Stimulated activated CD4-positive, alpha-beta T cell treated with anti-CD3 and anti-CD28 coated beads, Interleukin-15, amount 100 ng/mL, for 24 hours (primary cell): Measurements from ENCODE around the gene PVRIG.
A peak's percentile ranks its signal among the peaks of the same experiment; 100 is the strongest.
"Not testable (repeated sequence)": the region's sequence is repeated elsewhere in the genome, so short reads cannot be mapped to it uniquely, and the experiment has no call there.

Experiments used
- DNase-seq: peaks from one replicate; pipeline ENCODE4 v3.0.0-alpha.2; 2020

PVRIG gene

DNA sequence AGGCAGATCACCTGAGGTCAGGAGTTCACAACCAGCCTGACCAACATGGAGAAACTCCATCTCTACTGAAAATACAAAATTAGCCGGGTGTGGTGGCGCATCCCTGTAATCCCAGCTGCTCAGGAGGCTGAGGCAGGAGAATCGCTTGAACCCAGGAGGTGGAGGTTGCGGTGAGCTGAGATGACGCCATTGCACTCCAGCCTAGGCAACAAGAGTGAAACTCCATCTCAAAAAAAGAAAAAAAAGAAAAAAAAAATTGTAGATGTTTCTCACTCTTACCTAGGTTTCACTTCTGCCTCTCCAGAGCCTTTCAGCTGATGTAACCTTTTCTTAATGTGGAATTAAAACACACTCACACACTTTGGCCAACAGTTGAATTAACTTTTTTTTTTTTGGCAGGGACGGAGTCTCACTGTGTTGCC, 23.8 kb upstream of the PVRIG start:
- DNase-seq: not testable (repeated sequence)

DNA sequence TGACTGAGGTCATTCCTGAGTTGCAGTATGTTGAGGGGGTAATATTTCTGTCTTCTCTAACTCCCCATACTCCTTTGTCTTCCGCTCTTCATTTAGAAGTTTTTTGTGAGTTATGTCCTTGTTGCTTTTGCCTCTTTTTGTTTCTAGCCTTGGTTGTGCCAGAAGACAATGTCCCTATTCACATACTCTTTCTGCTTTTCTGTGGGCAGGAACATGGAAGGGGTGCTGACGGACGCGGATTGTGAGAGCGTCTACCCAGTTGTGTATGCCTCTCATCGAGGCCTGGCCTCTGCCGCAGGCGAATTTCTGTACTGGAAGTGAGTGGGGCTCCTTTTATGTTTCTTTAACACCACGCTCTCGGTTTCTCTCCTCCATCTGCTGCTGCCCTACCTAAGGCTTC, 21.5 kb upstream of the PVRIG start:
- DNase-seq: no peak

DNA sequence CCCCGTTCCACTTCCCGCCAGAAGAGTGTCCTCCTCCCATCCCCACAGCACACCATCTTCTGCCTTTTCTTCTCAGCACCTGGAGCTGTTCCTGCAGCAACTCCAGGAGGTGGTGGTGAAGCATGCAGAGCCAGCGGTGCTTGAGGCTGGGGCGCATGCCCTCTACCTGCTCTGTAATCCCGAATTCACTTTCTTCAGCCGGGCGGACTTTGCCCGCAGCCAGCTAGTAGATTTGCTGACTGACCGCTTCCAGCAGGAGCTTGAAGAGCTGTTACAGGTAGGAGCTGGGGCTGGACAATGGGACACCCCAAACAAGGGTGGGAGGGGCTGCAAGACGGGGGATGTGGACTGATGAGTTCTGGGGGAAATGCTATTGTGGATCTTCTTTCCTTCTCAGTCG, 19.1 kb upstream of the PVRIG start:
- no peak for DNase-seq

DNA sequence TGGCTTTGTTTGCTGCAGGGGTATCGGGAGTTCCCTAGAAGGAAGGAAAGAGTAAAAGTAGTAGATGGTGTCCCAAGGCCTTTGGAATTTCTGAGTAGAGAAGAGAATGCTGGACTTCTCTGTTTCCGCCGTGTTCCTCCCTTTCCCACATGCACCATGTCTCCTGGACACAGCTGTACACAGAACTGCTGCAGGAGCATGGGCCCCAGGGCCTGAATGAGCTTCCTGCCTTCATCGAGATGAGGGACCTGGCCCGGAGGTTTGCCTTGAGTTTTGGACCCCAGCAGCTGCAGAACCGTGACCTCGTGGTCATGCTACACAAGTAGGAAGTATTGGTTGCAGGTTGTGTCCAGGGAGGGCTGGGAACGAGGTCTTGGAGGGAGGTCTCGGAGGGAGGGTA, 15.3 kb upstream of the PVRIG start:
- no peak for DNase-seq

DNA sequence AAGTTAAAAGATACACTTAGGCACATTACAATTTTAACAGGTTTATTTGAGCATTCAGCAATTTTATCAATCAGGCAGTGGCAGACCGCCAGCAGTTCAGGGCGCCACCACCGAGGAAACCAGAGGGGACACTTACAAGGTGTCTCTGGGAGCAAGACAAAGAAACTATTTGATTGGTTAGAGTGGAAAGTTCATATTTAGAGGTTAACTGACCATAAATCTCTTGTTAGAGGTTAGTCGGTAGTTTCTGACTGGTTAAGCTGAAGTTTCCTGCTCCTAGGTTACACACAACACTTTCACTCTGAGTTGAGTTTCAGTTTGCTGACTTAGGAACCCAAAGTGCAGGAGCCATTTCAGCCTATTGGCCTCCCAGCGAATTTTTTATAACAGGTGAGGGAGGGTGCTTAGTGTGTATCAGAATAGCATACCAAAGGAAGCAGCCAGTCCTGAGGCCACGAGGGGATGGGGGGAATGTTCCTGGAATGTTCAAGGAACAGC, 10.8 kb upstream of the PVRIG start:
- peak; percentile 72 for DNase-seq

DNA sequence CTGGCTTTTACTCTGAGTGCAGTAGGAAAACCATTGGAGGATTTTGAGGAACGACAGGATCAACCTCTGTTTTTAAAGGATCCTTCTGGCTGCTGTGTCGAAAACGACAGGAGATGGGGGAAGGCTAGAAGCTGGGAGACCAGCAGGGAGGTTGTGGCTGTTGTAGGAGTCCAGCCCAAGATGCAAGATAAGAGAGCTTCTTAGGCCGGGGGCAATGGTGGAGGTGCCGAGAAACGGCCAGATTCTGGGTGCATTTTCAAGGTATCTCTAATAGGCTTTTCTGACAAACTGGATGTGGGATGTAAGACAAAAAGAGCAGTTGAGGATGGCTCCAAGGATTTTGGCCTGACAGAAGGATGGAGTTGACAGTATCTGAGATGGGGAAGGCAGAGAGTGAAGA, 10.3 kb upstream of the PVRIG start:
- DNase-seq: no peak

DNA sequence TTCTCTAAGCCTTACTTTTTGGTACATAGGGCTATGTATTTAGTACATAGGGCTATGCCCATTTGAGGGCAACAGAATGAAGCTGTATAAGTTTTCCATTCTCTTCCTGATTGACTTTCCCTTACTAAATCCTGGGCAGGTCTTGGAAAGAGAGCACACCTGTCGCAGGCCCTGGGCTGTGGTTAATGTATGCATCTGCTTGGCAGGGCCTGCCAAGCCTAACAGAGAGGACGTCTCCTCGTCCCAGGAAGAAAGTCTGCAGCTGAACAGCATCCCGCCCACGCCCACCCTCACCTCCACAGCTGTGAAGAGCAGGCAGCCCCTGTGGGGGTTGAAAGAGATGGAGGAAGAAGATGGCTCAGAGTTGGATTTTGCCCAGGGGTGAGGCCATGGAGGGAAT, 8.9 kb upstream of the PVRIG start:
- no peak for DNase-seq

DNA sequence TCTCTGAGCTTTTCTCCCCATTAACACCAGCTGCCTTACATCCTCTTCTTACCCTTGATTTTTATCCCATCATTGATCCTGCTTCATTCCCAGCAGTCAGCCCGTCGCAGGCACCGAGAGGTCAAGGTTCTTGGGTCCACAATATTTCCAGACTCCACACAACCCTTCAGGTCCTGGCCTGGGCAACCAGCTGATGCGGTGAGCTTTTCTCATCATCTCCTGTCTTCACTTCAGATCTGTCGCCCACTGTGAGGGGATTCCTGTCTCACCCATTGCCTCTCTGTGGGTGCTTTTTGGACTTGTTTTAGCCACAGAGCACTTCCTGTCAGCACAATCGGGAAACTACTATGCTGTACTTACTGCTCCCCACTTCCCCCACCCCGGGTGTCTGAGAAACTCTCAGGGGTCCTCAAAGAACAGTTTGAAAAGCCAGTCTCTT, 8.4 kb upstream of the PVRIG start:
- DNase-seq: peak; percentile 58

DNA sequence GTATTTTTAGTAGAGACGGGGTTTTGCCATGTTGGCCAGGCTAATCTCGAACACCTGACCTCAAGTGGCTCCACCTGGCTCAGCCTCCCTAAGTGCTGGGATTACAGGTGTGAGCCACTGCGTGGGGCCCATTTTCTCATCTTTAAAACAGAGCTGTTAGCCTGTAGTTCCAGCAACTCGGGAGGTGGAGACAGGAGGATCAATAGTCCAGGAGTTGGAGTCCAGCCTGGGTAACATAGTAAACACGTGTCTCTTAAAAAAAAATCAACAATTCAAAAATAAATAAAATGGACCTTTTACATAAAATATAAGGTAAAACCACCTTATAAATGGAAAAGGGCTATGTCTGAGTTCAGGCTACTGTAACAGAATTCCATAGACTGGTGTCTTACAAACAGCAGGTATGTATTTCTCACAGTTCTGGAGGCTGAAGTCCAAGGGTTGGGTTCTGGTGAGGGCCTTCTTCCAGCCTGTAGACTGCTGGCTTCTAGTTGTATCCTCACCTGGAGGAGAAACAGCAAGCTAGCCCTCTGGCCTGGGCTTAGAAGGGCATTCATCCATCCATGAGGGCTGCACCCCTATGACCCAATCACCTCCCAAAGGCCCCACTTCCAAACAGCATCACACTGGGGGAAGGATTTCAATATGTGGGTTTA, 7.0 kb upstream of the PVRIG start:
- no peak for DNase-seq

DNA sequence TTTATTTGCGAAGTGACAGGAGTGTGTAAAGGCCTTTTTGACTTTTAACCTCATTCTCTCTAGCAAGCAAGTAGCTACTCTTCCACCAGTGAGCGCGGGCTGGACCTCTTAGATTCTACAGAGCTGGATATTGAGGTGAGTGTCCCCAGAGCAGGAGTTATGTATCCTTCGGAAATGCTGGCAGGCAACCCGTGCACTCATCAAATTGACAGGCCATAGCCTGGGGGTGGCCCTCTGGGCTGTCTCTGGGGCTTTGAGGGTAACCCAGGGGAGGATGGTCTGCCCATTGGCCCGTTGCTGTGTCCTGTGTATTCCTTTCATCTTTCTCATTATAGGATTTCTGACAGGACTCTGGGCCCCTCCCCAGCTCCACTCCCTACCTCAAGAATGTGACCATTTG, 6.1 kb upstream of the PVRIG start:
- DNase-seq: no peak

DNA sequence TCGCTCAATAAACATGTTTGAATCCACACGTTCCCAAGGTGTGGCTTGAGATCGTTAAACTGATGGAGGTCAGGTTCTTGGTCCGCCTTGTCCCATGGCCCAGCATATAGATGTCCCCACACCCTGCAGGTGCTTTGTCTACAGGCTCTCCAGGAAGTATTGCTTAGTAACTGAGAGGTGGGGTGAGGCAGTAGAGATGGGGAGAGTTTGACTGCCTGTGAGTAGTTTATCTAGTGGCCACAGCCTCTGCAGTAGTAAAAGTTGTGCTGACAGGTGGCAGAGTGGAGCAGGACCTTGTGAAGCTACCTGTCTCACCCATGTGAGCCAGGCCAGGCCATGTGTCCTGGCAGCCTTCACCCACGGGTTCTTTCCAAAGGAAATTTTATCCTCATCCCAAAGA, 5.4 kb upstream of the PVRIG start:
- DNase-seq: not testable (repeated sequence)

DNA sequence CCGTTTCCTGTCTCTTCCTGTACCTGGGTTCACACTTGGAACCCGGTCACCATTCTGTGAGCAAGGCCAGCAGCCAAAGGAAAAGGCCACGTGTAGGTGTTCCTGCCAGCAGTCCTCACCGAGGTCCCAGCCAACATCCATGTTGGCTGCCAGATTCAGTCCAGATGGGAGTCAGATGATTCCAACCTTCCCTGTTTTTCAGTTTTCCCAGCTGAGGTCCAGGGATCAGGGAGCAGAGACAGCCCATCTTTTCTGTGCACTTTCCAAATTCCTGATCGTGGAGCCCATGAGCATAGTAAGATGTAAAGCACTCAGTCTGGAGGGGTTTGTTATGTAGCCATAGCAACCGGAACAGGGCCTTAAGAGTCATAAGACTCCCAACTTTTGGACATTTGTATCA, 3.9 kb upstream of the PVRIG start:
- no peak for DNase-seq

DNA sequence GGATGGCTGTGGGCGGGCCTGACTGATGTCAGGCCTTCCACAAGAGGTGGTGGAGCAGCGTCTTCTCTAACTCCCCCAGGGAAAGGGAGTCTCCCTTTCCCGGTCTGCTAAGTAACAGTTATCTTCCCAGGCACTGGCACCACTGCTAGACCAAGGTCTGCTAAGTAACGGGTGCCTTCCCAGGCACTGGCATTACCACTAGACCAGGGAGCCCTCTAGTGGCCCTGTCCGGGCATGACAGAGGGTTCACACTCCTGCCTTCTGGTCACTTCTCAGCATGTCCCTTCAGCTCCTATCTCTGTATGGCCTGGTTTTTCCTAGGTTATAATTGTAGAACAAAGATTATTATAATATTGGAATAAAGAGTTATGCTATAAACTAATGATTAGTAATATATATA, 1.8 kb upstream of the PVRIG start:
- DNase-seq: peak; percentile 89

DNA sequence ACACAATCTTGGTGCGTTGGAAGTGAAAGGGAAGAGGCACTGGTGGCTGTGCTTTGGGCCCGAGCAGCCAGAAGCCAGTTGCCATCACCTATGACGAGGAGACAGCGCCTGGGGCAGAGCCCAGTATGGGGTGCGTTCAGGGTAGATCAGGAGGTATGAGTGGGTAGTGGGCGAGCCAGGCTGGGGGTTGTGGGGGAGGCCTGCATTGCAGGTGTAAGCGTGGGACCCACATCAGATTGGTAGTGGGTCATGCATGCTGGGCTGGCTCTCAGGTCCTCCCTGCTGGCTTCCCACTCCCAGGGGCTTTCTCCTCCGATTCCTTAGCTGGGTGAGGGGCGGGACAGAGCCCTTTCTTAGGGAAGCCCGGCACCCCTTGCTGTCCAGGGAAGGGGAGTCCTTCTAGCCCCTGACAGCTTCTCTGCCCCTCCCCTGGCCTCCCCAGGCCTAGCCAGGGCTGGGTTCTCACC, 445 bp upstream of the PVRIG start:
- peak; percentile 54 for DNase-seq

DNA sequence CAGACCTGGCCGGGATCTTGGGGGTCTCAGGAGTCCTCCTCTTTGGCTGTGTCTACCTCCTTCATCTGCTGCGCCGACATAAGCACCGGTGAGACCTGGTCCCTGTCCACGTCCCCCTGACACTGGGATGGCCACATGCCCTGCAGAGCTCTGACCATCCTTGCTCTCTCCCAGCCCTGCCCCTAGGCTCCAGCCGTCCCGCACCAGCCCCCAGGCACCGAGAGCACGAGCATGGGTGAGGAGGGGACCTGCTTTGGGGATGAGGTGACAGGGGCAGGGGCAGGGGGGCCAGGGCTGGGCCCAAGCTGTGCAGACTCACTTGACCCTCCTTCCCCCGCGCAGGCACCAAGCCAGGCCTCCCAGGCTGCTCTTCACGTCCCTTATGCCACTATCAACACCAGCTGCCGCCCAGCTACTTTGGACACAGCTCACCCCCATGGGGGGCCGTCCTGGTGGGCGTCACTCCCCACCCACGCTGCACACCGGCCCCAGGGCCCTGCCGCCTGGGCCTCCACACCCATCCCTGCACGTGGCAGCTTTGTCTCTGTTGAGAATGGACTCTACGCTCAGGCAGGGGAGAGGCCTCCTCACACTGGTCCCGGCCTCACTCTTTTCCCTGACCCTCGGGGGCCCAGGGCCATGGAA, 959 bp downstream of the PVRIG start:
- DNase-seq: no peak

DNA sequence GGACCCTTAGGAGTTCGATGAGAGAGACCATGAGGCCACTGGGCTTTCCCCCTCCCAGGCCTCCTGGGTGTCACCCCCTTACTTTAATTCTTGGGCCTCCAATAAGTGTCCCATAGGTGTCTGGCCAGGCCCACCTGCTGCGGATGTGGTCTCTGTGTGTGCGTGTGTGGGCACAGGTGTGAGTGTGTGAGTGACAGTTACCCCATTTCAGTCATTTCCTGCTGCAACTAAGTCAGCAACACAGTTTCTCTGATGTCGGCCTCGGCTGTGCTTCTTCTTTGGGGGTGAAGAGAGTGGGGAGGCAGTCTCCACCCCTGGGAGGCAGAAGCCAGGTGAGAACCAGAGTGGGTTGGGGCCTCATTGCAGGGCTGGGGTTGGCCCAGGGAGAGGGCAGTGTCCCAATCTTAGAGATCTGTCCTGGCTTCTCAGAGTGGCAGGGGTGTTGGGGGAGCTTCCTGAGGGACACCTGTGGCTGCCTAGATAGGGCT, 1.5 kb downstream of the PVRIG start:
- DNase-seq: peak; percentile 88

DNA sequence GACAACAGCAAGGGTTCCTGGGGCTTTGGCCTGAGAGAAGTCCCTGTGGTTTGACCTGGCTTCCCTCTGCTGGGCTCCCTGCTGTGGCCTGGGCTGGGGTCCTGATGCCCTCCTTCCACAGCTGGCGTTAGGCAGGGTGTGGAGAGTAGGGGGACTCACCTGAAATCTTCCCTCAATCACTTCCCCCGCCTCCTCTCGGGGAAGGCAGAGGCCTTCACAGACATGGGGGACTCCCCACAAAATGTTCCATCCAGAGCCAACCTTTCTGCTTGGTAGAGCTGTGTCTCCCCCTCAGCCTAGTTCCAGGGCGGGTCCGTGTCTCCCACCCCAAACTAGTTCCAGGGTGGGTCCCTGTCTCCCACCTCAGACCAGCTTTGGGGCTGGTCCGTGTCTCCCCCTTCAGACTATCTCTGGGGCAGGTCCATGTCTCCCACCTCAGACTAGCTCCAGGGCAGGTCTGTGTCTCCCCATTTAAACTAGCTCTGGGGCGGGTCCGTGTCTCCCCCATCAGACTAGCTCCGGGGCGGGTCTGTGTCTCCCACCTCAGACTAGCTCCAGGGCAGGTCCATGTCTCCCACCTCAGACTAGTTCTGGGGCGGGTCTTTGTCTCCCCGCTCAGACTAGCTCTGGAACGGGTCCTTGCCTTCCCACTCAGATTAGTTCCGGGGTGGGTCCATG, 2.2 kb downstream of the PVRIG start:
- DNase-seq: peak; percentile 42

DNA sequence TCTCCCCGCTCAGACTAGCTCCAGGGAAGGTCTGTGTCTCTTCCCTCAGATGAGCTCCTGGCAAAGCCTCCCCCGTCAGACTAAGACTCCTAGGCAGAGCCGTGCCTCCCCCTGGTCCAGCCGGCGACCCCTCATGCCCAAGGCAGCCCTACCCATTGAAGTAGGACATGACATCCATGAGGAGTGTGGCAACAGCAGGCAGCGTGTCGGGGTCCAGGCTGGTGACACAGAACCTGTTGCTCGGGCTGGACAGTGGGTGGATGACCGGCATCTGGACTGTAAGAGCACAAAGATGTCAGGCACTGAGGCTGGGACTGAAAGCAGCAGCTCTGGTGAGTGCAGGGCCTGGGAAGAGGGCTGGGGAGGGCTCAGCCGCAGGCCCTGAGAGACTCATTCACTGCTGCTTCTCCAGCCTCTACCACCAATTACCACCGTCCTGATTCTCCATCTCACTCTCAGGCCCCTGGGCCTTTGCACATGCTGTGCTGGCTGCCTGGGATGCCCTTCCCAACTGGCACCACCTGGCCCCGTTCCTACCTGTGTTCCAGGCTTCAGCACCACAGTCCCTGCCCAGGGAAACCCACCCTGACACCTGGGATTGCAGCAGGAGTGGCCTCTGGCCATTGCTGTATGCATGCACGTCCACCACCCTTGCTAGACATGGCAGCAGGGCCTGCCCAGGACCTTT, 2.8 kb downstream of the PVRIG start:
- DNase-seq: no peak

DNA sequence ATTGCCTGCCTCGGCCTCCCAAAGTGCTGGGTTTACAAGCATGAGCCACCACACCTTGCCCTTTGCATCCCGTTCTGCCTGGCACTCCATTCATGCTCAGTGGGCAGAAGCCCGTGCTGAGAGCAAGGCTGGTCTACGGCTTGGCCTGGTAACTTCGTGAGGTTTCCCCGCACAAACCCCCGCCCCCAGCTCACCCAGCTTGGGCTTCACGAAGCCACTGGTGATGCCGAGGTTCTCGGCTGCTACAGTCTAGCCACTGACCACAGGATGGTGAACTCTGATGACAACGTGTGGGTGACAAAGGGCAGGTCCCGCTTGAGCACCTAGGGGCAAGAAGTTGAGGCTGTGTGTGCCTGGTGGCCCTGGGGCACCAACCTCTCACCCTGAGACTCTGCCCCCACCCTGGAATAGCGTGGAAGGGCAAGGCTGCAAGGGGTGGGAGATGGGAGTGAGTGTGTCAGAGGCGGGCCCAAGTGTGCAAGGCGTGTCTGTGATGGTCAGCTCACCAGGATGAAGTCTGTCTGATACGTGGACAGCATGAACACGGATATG, 3.7 kb downstream of the PVRIG start:
- not testable (repeated sequence) for DNase-seq

DNA sequence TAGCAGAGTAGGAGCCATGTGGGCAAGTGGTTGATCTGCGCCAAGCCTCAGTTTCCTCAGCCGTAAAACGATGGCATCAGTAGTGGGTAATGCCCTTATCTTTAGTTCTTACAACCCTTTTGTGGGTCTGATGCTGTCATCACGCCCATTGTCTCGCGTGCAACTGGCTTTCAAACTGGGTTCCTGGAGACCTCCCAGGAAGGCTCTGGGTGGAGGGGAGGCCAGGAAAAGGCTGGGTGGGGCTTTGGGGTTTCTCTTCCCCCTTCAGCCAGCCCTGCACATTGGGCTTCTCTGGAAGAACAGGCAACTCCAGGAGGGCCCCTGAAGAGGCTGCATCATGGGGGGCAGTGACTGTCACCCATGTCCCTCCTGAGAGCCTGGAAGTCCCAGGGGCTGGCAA, 5.1 kb downstream of the PVRIG start:
- not testable (repeated sequence) for DNase-seq

DNA sequence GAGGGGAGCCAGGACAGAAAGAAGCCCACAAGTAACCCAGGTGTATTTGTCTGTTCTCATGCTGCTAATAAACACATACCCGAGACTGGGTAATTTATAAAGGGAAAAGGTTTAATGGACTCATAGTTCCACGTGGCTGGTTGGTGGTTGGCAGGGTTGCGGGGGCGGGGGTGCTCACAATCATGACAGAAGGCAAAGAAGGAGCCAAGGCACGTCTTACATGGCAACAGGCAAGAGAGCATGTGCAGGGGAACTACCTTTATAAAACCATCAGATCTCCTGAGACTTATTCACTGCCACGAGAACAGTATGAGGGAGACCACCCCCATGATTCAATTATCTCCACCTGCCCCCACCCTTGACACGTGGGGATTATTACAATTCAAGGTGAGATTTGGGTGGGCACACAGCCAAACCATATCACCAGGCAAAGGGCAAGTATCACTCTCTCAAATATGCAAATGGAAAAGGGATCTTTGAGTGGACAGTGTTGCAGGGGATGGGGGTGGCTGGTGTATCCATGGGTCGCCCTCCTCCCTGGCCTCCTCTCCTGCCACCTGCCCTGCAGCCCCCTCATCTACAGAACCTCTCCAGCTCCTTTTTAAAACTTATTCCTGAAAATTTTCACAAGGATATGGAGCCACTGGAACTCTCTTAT, 15.0 kb downstream of the PVRIG start:
- DNase-seq: peak; percentile 40

DNA sequence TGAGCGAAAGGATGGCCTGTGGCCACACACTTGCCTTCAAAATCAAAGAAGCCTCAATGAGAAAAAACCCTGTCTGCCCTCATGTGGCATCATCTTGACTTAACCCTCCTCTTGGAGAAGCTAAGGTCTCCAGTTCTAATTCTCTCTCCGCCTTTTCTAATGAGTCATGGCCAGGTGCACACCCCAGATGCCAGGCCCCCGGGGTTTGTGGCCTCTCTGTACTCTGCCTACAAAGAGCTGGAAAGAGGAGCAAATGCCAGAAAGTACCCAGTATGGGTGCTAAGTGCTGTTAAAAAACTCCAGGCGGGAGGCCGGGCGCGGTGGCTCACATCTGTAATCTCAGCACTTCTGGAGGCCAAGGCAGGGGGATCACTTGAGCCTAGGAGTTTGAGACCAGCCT, 20.2 kb downstream of the PVRIG start:
- not testable (repeated sequence) for DNase-seq
